Measurements from ENCODE around the gene PDCD10.

Gene PDCD10

GRCh38 chr3:167734498-167735232 lies at the start of gene PDCD10:
TSS of gene PDCD10 (minus strand) at chr3:167734892. CDS start at chr3:167720157, 14,735 bp downstream.
- peak; percentile 98 for DNase-seq

- no peak for DNase-seq
These were observed 49.1 kb upstream of the PDCD10 start for GRCh38 chr3:167783781-167784180.

GRCh38 chr3:167780214-167780883 lies 45.7 kb upstream of the PDCD10 start:
- DNase-seq: no peak

GRCh38 chr3:167777356-167777755 lies 42.7 kb upstream of the PDCD10 start:
- no peak for DNase-seq

GRCh38 chr3:167776066-167776685 lies 41.5 kb upstream of the PDCD10 start:
- no peak for DNase-seq

GRCh38 chr3:167773584-167773983 lies 38.9 kb upstream of the PDCD10 start:
- DNase-seq: no peak

GRCh38 chr3:167772992-167773391 lies 38.3 kb upstream of the PDCD10 start:
- DNase-seq: no peak

- DNase-seq: no peak
These were observed 27.6 kb upstream of the PDCD10 start for GRCh38 chr3:167762296-167762695.

GRCh38 chr3:167761302-167761701 lies 26.6 kb upstream of the PDCD10 start:
- DNase-seq: no peak

- no peak for DNase-seq
These were observed 19.4 kb upstream of the PDCD10 start for GRCh38 chr3:167754049-167754448.

- peak; percentile 56 for DNase-seq
These were observed 15.7 kb upstream of the PDCD10 start for GRCh38 chr3:167750272-167750971.

GRCh38 chr3:167749728-167750127 lies 15.0 kb upstream of the PDCD10 start:
- no peak for DNase-seq

GRCh38 chr3:167749209-167749608 lies 14.5 kb upstream of the PDCD10 start:
- no peak for DNase-seq

GRCh38 chr3:167743799-167744198 lies 9.1 kb upstream of the PDCD10 start:
- DNase-seq: no peak

- no peak for DNase-seq
These were observed 7.6 kb upstream of the PDCD10 start for GRCh38 chr3:167742338-167742737.

GRCh38 chr3:167740961-167741587 lies 6.4 kb upstream of the PDCD10 start:
- peak; percentile 42 for DNase-seq

- DNase-seq: no peak
These were observed 4.6 kb upstream of the PDCD10 start for GRCh38 chr3:167739190-167739810.

- DNase-seq: no peak
These were observed 3.3 kb upstream of the PDCD10 start for GRCh38 chr3:167738037-167738436.

- no peak for DNase-seq
These were observed 2.3 kb upstream of the PDCD10 start for GRCh38 chr3:167736997-167737396.

- no peak for DNase-seq
These were observed 1.6 kb upstream of the PDCD10 start for GRCh38 chr3:167736264-167736787.

GRCh38 chr3:167735233-167736138 lies 794 bp upstream of the PDCD10 start, which contains the start of gene SERPINI1:
TSS of gene SERPINI1 (plus strand) at chr3:167735721. CDS start at chr3:167789129, 53,408 bp downstream.
- DNase-seq: peak; percentile 81

All from CD4-positive, alpha-beta T cell treated with Interleukin-17A for 1 hour (primary cell).